Measurements from ENCODE around the gene MPZL3. TPM values are rescaled to one million over a fixed set of nuclear protein-coding genes. Genes with fewer than 3 reads are reported as not detected.
"Not testable (repeated sequence)": the region's sequence is repeated elsewhere in the genome, so short reads cannot be mapped to it uniquely, and the experiment has no call there.

The MPZL3 gene
- polyA plus RNA-seq, 2 of the 4 experiments (the other 2 are of a cell fraction) = 0.34 to 1.0 TPM

DNA sequence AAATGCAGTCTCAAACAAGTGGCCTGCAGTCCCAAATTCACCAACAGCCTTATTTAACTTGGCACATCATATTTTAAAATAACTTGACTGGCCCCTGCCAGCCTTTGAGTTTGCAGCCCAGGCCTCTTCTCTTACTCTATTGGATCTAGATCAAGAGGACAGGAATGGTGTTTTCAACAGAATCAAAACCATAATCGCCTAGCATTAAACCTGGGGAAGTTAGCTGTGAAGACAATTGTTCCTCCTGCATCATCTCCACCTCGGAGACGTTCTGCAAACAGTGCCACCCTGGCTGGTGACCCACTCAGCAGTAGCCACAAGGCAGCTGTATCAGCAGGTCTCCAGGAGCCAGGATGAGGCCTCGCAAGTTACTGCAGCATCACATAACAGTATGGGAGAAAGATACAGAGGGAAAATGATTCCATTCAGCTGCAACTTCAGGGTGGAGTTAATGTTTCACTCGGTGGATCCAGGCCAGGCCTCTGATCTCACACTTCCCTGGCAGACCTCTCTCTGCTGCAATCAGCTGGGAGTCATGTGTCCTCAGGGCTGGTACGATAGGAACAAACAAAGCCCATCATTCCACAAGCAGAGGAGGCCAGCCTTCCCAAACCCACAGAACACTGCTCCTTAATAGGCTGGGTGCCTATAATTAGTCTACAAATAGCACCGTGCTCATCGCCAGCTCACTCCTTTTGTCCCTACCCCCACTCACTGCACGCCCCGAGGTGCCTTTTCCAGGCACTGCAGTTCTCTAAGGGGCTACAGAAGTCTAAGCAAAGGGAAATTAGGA, 57.1 kb downstream of the MPZL3 start:
- DNase-seq (ENCODE audit: low read depth in 1 of 2, low spot score in 1 of 2) (peak; percentile 62 to 68), FAIRE-seq (no peak), ATAC-seq (peak; percentile 89 to 94)
- H3K27ac ChIP-seq = peak overlapping the region; percentile 68 to 82
- TF ChIP-seq CEBPB (IDR thresholded peaks at IDR 0.05) (peak in 1 of 2 experiments; percentile 45; a peak in 2 of 4 replicates), JUN (IDR thresholded peaks at IDR 0.05) (peak in 1 of 2 experiments; percentile 43; a peak in 1 of 5 replicates)
- TF ChIP-seq, protein P1, sequence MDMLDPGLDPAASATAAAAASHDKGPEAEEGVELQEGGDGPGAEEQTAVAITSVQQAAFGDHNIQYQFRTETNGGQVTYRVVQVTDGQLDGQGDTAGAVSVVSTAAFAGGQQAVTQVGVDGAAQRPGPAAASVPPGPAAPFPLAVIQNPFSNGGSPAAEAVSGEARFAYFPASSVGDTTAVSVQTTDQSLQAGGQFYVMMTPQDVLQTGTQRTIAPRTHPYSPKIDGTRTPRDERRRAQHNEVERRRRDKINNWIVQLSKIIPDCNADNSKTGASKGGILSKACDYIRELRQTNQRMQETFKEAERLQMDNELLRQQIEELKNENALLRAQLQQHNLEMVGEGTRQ (IDR thresholded peaks at IDR 0.05) = peak; percentile 60
- TF ChIP-seq, protein P2, sequence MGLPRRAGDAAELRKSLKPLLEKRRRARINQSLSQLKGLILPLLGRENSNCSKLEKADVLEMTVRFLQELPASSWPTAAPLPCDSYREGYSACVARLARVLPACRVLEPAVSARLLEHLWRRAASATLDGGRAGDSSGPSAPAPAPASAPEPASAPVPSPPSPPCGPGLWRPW (IDR thresholded peaks at IDR 0.05) = no peak
- H3K4me1 ChIP-seq = peaks cover 20% of the 10 kb centered on the region
- 15% methylated on average over 9 of the region's 10 CpGs for WGBS (ENCODE audit: missing lambda C conversion rate)
- no peaks in the 10 kb centered on the region for H3K9me3 ChIP-seq
- ChIA-PET POLR2A (interaction anchor here (0.7 kb wide), 1 partner anchor 24 kb away, joined by 3 read pairs; no protein-coding TSS in a partner anchor), CTCF (interaction anchor here (0.9 to 2.8 kb wide), 3 partner anchors 23 to 207 kb away, joined by 3 to 15 read pairs (median 4); no protein-coding TSS in a partner anchor)
- H3K4me2 ChIP-seq = peak overlapping the region; percentile 52
- no peak overlapping the region for H3K4me3 ChIP-seq

DNA sequence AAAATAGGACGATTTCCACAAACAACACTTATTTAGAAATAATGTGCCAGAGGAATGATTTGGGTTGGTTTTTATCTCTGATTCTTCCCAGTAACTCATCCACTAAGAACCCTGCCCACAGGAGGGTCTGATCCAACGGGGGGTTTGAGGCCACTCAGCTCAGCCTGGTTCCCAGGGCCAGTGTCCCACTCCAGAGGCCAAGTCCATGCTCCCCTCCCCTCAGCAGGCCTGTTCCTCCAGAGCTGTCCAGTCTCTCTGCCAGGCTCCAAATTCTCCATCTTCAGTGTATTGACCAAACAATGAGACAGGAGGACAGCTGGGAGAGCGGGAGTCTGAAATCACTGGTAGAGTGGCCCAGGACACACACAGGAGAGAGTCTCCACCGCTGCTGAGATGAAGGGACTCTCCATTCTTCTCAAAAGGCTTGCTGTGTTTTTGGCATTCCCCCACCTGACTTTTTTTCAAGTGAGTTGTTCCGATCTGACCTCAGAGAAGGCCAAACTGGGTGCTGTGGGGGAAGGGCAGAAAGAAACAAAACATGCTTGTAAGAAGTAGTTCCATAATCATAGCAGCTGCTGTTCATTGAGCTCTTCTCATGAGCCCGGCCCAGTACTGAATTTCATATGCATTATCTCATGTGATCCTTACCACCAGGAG, 58.1 kb downstream of the MPZL3 start:
- Histone ChIP-seq H3K4me2 (peak overlapping the region; percentile 52), H3K9me3 (no peaks in the 10 kb centered on the region), H3K4me1 (peaks cover 20% of the 10 kb centered on the region), H3K27ac (peak overlapping the region; percentile 68 to 82), H3K4me3 (no peak overlapping the region)
- DNase-seq (ENCODE audit: low read depth in 1 of 2, low spot score in 1 of 2) = no peak
- POLR2A ChIA-PET = no interaction called here
- WGBS (ENCODE audit: missing lambda C conversion rate) = 60% methylated on average over 6 of the region's 6 CpGs
- CTCF ChIA-PET = interaction anchor here (2.8 kb wide), 1 partner anchor 22 kb away, joined by 15 read pairs; no protein-coding TSS in a partner anchor
- ATAC-seq = no peak
- no peak for FAIRE-seq
- TF ChIP-seq, protein P3, sequence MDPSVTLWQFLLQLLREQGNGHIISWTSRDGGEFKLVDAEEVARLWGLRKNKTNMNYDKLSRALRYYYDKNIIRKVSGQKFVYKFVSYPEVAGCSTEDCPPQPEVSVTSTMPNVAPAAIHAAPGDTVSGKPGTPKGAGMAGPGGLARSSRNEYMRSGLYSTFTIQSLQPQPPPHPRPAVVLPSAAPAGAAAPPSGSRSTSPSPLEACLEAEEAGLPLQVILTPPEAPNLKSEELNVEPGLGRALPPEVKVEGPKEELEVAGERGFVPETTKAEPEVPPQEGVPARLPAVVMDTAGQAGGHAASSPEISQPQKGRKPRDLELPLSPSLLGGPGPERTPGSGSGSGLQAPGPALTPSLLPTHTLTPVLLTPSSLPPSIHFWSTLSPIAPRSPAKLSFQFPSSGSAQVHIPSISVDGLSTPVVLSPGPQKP (IDR thresholded peaks at IDR 0.05; ENCODE audit: low read depth, low read length) = no peak
- TF ChIP-seq POLR2A (IDR thresholded peaks at IDR 0.05; ENCODE audit: low read length) = no peak

DNA sequence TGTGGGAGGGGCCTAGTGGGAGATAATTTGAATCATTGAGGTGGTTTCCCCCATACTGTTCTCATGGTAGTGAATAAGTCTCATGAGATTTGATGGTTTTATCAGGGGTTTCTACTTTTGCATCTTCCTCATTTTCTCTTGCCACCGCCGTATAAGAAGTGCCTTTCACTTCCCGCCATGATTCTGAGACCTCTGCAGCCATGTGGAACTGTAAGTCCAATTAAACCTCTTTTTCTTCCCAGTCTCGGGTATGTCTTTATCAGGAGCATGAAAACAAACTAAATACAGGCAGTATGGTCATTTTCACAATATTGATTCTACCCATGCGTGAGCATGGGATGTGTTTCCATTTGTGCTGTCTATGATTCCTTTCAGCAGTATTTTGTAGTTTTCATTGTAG, 59.3 kb downstream of the MPZL3 start:
- H3K4me3 ChIP-seq; DNase-seq (ENCODE audit: low read depth in 1 of 2, low spot score in 1 of 2); FAIRE-seq; ATAC-seq; POLR2A ChIA-PET; H3K4me2 ChIP-seq; H3K27ac ChIP-seq; H3K9me3 ChIP-seq: not testable (repeated sequence)
- CTCF ChIA-PET = interaction anchor here (0.7 to 2.8 kb wide), 2 partner anchors 21 to 44 kb away, joined by 3 to 15 read pairs; no protein-coding TSS in a partner anchor
- H3K4me1 ChIP-seq = peaks cover 20% of the 10 kb centered on the region
- 80% methylated on average over 5 of the region's 5 CpGs for WGBS (ENCODE audit: missing lambda C conversion rate)

DNA sequence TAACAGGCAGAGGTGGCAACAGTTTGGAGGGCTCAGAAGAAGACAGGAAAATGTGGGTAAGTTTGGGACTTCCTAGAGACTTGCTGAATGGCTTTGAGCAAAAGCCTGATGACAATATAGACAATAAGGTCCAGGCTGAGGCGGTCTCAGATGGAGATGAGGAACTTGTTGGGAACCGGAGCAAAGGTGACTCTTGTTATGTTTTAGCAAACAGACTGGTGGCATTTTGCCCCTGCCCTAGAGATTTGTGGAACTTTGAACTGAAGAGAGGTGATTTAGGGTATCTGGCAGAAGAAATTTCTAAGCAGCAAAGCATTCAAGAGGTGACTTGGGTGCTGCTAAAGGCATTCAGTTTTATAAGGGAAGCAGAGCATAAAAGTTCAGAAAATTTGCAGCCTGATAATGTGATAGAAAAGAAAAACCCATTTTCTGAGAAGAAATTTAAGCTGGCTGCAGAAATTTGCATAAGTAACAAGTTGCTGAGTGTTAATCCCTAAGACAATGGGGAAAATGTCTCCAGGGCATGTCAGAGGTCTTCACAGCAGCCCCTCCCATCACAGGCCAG, 61.1 kb downstream of the MPZL3 start:
- H3K4me2 ChIP-seq; H3K4me3 ChIP-seq; H3K27ac ChIP-seq; FAIRE-seq; POLR2A ChIA-PET; CTCF ChIA-PET; DNase-seq (ENCODE audit: low read depth in 1 of 2, low spot score in 1 of 2); H3K9me3 ChIP-seq; ATAC-seq: not testable (repeated sequence)
- peaks cover 20% of the 10 kb centered on the region for H3K4me1 ChIP-seq
- WGBS (ENCODE audit: missing lambda C conversion rate) = 85% methylated on average over 2 of the region's 2 CpGs

DNA sequence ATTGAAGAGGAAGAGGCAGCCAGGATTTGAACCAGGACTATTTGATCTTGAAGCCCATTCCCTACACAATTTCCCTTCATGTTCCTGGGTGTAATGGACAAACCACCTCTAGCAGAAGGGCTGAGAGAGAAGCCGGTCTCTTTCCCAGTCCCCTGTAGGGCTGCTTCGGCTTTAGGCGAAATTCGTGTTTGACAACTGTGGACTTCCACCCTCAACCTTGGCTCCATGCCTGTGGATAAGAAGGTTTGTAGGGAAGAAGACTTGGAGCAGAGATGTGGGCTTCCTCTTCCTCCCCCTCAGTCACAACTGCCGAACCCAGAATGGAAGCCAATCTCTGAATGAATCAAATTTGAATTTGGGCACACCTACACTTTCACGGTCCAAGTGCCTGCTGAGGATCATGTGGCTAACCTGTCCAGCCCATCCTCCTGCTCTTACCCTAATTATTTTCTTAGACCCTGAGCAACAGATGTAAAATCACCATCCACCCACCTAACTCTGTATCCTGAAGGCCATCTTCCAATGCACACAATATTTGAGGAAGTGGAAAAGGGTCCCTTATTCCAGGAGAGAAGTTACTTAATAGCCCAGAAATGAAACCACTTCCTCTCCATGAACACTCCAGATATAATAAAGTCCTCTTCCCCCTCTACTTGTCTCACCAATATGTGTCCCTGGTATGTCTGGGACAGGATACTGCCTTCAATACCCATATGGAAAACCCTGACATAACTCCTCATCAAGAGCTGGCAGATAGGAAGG, 65.6 kb downstream of the MPZL3 start:
- no peak for ATAC-seq
- no peak for FAIRE-seq
- ChIA-PET CTCF (interaction anchor here (1.8 to 3.2 kb wide), 2 partner anchors 12 to 15 kb away, joined by 10 to 11 read pairs; no protein-coding TSS in a partner anchor), POLR2A (no interaction called here)
- no peak overlapping the region for H3K4me3 ChIP-seq
- no peaks in the 10 kb centered on the region for H3K9me3 ChIP-seq
- no peak overlapping the region for H3K4me2 ChIP-seq
- no peaks in the 10 kb centered on the region for H3K4me1 ChIP-seq
- no peak overlapping the region for H3K27ac ChIP-seq
- 67% methylated on average over 6 of the region's 6 CpGs for WGBS (ENCODE audit: missing lambda C conversion rate)
- no peak for DNase-seq (ENCODE audit: low read depth in 1 of 2, low spot score in 1 of 2)
- TF ChIP-seq ESRRA (IDR thresholded peaks at IDR 0.05; ENCODE audit: borderline replicate concordance, low read length) (no peak), EHMT2 (IDR thresholded peaks at IDR 0.05; ENCODE audit: low read depth) (no peak), EP300 (IDR thresholded peaks at IDR 0.05) (no peak), HOXA7 (CRISPR knock-in tag; IDR thresholded peaks at IDR 0.05) (no peak), PHF8 (IDR thresholded peaks at IDR 0.05; ENCODE audit: borderline replicate concordance, low read depth) (no peak), HDAC2 (IDR thresholded peaks at IDR 0.05) (no peak), ZSCAN20 (CRISPR knock-in tag; IDR thresholded peaks at IDR 0.05) (no peak), MYC (IDR thresholded peaks at IDR 0.05; ENCODE audit: borderline replicate concordance, low read length) (no peak), CHD2 (IDR thresholded peaks at IDR 0.05; ENCODE audit: low read length, partially characterized antibody) (no peak), FOXS1 (CRISPR knock-in tag; IDR thresholded peaks at IDR 0.05) (no peak), ZC3H11A (IDR thresholded peaks at IDR 0.05) (no peak)
- TF ChIP-seq, protein P1 (IDR thresholded peaks at IDR 0.05) = no peak
- TF ChIP-seq, protein P4, sequence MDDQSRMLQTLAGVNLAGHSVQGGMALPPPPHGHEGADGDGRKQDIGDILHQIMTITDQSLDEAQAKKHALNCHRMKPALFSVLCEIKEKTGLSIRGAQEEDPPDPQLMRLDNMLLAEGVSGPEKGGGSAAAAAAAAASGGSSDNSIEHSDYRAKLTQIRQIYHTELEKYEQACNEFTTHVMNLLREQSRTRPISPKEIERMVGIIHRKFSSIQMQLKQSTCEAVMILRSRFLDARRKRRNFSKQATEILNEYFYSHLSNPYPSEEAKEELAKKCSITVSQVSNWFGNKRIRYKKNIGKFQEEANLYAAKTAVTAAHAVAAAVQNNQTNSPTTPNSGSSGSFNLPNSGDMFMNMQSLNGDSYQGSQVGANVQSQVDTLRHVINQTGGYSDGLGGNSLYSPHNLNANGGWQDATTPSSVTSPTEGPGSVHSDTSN (IDR thresholded peaks at IDR 0.05) = no peak

Measured in A549 (cell line).